ENCODE data around the gene PRG2.

GRCh38 chr11:57430952-57431351 is 40.5 kb upstream of the PRG2 start:
- TF ChIP-seq CTCF (IDR thresholded peaks at IDR 0.05) (no peak), ZFX (IDR thresholded peaks at IDR 0.05; ENCODE audit: borderline replicate concordance) (no peak)

All from 22Rv1 (cell line).